HG03575 (cell line): Measurements from ENCODE around the gene ELMOD3.
"Not testable (repeated sequence)": the region's sequence is repeated elsewhere in the genome, so short reads cannot be mapped to it uniquely, and the experiment has no call there.

Experiments used
- ATAC-seq: cut with Tn5 transposase; IDR thresholded peaks from one replicate; pipeline ENCODE4 v1.9.1; 2021; ENCODE audit not compliant: unreplicated experiment, insufficient number of reproducible peaks, low FRiP score; ENCODE audit errors: extremely low read depth

Gene ELMOD3

GRCh38 chr2:85396531-85397470 is 42.2 kb downstream of the ELMOD3 start:
- no peak for ATAC-seq

GRCh38 chr2:85397925-85398331 is 43.4 kb downstream of the ELMOD3 start:
- ATAC-seq, result no peak

- no peak for ATAC-seq
Measured at GRCh38 chr2:85398426-85399182, 44.0 kb downstream of the ELMOD3 start.

GRCh38 chr2:85399183-85399455 is 44.5 kb downstream of the ELMOD3 start:
- no peak for ATAC-seq

GRCh38 chr2:85400023-85400422 is 45.5 kb downstream of the ELMOD3 start:
- no peak for ATAC-seq

GRCh38 chr2:85400541-85401463 is 46.2 kb downstream of the ELMOD3 start:
- ATAC-seq, result no peak

- ATAC-seq, result no peak
Measured at GRCh38 chr2:85401464-85401805, 46.9 kb downstream of the ELMOD3 start.

GRCh38 chr2:85401844-85402243 is 47.3 kb downstream of the ELMOD3 start:
- ATAC-seq, result no peak

- no peak for ATAC-seq
Measured at GRCh38 chr2:85405201-85406059, 50.9 kb downstream of the ELMOD3 start.

- ATAC-seq, result no peak
Measured at GRCh38 chr2:85409845-85410583, 55.4 kb downstream of the ELMOD3 start, which contains the start of gene CAPG. Gene CAPG (minus strand): TSS chr2:85410366. CDS start chr2:85402145, 8,221 bp downstream.

- ATAC-seq, result no peak
Measured at GRCh38 chr2:85410584-85411404, 56.2 kb downstream of the ELMOD3 start.

GRCh38 chr2:85411405-85411748 is 56.8 kb downstream of the ELMOD3 start:
- no peak for ATAC-seq

GRCh38 chr2:85413592-85414420 is 59.2 kb downstream of the ELMOD3 start:
- ATAC-seq, result no peak

GRCh38 chr2:85414421-85414759 is 59.8 kb downstream of the ELMOD3 start:
- not testable (repeated sequence) for ATAC-seq

- ATAC-seq, result no peak
Measured at GRCh38 chr2:85414761-85415553, 60.4 kb downstream of the ELMOD3 start.
